ENCODE results near the gene CEP63.

Gene CEP63

DNA sequence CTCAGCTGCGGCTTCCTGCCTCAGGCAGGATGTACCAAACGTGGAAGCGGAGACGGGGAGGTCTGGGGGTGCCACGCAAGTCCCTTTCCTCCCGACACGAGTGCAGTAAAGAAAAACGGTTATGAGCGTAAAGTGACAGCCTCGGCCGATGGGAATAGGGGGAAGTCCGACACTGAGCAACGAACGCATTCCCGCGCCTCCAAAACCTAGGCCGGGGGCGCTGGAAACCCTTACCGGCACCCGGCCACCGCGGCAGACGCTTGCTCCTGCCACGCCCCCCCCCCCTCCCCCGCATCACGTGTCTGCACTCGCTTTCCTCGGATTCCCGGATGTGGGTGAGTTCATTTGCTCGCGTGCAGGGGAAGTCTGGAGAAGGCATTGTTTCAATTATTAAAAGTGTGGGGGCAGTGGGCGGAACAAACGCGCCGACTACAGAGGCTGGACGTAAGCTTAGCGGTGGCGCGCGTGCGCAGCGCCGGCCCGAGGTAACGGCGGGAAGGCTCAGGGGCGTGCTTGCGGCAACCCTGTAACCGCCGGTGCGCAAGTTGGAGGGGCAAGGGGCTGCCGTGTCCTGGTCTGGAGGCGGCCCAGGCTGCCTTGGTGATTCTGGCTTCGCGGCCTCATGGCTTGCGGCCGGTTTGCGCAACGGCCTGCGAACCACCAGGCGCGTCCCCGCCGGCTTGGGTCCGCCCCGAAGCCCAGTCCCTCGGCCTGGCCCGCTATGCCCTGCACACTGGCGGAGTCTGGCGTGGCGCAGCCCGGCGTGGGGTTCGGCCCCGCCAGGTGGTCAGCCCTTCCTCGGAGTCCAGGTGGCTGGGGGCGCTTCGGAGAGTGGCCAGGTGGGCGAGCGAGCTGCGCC, at the start of gene CEP63, which contains the start of gene ANAPC13:
Gene CEP63 (plus strand): TSS at position 340 of the 859 bp plus-strand sequence. CDS start 9,264 bp downstream, outside the sequence.
Gene ANAPC13 (minus strand): TSS at position 268 of the 859 bp plus-strand sequence. CDS start 3,081 bp downstream, outside the sequence.
- peak; percentile 100 for DNase-seq

- no peak for DNase-seq
Observed at GRCh38 chr3:134437211-134437752, 48.6 kb upstream of the CEP63 start.

- DNase-seq: no peak
Observed at GRCh38 chr3:134441321-134441720, 44.5 kb upstream of the CEP63 start.

GRCh38 chr3:134441821-134442220, 44.0 kb upstream of the CEP63 start:
- no peak for DNase-seq

- no peak for DNase-seq
Observed at GRCh38 chr3:134445095-134445494, 40.8 kb upstream of the CEP63 start.

- no peak for DNase-seq
Observed at GRCh38 chr3:134445636-134446035, 40.2 kb upstream of the CEP63 start.

GRCh38 chr3:134446800-134447199, 39.1 kb upstream of the CEP63 start:
- DNase-seq: no peak

- DNase-seq: no peak
Observed at GRCh38 chr3:134447351-134447750, 38.5 kb upstream of the CEP63 start.

- no peak for DNase-seq
Observed at GRCh38 chr3:134448664-134449063, 37.2 kb upstream of the CEP63 start.

- peak; percentile 54 for DNase-seq
Observed at GRCh38 chr3:134449277-134449676, 36.6 kb upstream of the CEP63 start.

- no peak for DNase-seq
Observed at GRCh38 chr3:134449951-134450350, 35.9 kb upstream of the CEP63 start.

- no peak for DNase-seq
Observed at GRCh38 chr3:134453631-134454030, 32.2 kb upstream of the CEP63 start.

- DNase-seq: no peak
Observed at GRCh38 chr3:134457376-134458074, 28.3 kb upstream of the CEP63 start.

- no peak for DNase-seq
Observed at GRCh38 chr3:134458406-134458945, 27.4 kb upstream of the CEP63 start.

- DNase-seq: no peak
Observed at GRCh38 chr3:134459562-134459961, 26.3 kb upstream of the CEP63 start.

DNA sequence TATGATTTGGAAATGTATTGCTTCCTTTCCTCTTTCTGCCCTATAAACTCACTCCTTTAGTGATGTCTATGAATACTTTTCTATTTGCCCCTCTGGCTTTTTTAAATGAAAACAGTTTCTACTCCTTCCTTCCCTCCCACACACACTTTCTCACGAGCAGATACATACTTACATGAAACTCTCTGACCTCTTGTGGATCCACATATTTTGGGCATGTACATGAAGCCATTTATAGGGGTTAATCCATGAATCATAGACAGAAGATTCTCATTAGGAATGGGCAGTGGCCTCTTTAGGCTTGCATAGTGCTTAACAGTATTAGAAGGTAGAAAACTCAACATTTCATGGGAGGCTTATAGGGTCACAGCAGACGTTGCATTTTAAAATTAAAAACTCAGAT, 24.9 kb upstream of the CEP63 start:
- no peak for DNase-seq

GRCh38 chr3:134462331-134462941, 23.4 kb upstream of the CEP63 start:
- DNase-seq: peak; percentile 65

DNA sequence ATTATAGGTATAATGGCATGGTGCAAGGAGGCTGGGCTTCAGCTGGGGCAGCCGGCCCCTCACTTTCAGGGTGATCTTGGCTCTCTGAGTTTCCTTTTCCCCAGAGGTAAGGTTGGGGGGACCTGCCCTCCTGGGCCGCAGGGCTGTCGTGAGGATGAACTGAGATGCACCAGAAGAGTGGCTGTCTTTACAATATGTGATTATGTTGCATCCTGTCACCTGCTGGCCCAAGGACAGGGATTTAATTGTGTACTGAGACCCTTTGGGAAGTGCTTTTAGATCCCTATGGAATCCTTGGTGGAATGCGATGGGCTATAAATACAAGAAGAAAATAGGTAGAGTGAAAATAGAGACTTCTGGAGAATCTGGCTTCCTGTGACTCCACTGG, 22.2 kb upstream of the CEP63 start:
- no peak for DNase-seq

- peak; percentile 95 for DNase-seq
Observed at GRCh38 chr3:134464064-134464688, 21.7 kb upstream of the CEP63 start.

- no peak for DNase-seq
Observed at GRCh38 chr3:134464689-134465365, 21.0 kb upstream of the CEP63 start.

- no peak for DNase-seq
Observed at GRCh38 chr3:134466331-134466730, 19.5 kb upstream of the CEP63 start.

GRCh38 chr3:134468519-134468918, 17.3 kb upstream of the CEP63 start:
- DNase-seq: no peak

Measured in eye (tissue), 1 donor.